ENCODE measurements around the gene ZNRF3. TPM values are rescaled to one million over a fixed set of nuclear protein-coding genes. Genes with fewer than 3 reads are reported as not detected.
"Not testable (repeated sequence)": the region's sequence is repeated elsewhere in the genome, so short reads cannot be mapped to it uniquely, and the experiment has no call there.

The ZNRF3 gene
- total RNA-seq, 1 donor from 2014 or later: 2.0 TPM

DNA sequence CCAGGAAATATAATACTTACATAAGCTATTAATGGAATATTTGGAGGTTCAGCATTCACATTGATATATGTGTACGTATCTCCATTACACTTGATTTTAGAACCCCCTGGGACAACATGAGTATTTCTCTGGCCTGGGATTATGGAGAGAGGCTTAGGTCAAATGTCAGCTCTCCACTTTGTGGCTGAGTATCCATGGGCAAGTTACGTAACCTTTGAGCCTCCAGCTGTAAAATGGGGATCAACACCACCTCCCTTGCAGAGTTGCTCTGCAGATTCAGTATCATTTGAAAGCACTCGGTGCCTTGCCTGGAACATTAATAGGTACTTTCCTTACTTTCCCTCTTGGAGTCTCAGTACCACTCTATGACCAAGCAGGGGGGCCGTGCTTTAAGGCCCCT lies 145.1 kb downstream of the ZNRF3 start:
- Mint-ChIP-seq H3K9me3 (no peaks in the 10 kb centered on the region), H3K36me3 (ENCODE audit: low read depth) (no peaks in the 10 kb centered on the region), H3K4me1 (peaks cover 6% of the 10 kb centered on the region), H3K27me3 (peaks cover 66% of the 10 kb centered on the region), H3K4me3 (no peak overlapping the region), H3K27ac (no peak overlapping the region)
- intact Hi-C loops (cut with micrococcal nuclease): no loop called here
- DNase-seq: no peak

DNA sequence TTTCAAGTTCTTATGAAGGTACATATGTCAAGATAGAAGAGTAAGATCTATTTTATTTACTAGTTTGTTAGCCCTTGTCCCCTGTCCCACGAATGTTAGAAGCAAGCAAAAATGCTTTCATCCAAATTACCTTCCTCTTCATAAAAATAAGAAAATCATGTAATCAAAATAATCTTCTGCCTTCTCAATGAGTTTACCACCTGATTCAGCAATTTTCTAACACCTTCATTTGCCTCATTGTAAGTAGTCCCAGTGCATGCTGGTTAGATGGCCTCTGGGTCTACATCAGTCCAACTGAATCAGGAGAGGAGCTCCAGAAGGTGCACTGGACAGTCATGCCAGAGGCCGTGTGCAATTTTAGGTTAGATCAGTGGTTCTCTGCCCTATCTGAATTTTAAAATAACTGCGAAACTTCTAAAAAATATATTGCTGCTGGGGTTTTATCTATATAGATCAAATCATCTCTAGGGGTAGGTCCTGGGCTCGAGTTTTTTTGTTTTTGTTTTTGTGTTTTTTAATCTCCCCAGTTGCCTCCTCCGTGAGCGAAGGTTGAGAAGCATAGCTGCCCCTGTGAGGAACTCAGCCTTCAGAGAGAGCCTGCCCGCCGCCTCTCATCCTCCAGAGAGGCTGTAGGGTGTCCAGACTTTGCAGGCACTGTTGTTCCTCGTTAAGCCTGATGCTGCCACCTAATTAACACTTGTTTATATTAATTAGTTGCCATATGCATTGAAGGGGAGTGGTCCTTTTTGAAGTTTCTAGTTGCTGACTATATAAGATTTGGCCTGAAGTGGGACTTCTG lies 146.0 kb downstream of the ZNRF3 start:
- no peak for DNase-seq
- intact Hi-C loops (cut with micrococcal nuclease): no loop called here
- H3K36me3 Mint-ChIP-seq (ENCODE audit: low read depth): no peaks in the 10 kb centered on the region
- H3K27me3 Mint-ChIP-seq: peaks cover 65% of the 10 kb centered on the region
- H3K4me1 Mint-ChIP-seq: peaks cover 6% of the 10 kb centered on the region
- no peak overlapping the region for H3K4me3 Mint-ChIP-seq
- H3K9me3 Mint-ChIP-seq: no peaks in the 10 kb centered on the region
- H3K27ac Mint-ChIP-seq: no peak overlapping the region

DNA sequence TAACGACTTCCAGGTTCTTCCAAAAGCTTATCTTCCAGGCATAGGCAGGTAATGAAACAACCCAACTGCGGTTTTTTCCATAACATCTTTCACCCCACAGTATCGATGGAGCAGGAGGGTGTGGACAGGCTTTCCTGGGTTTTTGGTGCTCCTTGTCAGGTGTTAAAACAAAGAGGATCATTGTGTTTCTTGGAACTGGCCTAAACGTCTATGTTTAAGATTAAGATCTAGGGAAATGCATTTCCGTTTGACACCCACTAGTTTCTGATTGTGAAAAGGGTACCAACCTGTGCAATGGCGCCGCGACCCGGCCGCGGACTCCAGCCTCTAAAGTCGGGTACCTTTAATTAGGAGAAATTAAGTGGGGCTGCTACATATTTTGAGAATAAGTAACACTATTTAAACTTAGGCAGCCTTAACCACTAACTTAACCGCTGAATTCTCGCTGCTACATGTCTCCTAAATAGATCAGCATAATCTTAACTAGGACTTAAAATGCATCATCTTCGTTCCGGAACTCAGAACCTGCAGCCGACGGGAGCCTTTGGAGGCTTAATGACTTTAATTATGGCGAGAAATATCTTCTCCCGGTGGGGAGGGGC lies 146.7 kb downstream of the ZNRF3 start:
- no peak overlapping the region for H3K27ac Mint-ChIP-seq

GRCh38 chr22:29030618-29031226 lies 147.3 kb downstream of the ZNRF3 start:
- Mint-ChIP-seq H3K27me3 (peaks cover 66% of the 10 kb centered on the region), H3K36me3 (ENCODE audit: low read depth) (no peaks in the 10 kb centered on the region), H3K27ac (no peak overlapping the region), H3K4me3 (peak overlapping the region; percentile 17), H3K9me3 (no peaks in the 10 kb centered on the region), H3K4me1 (peaks cover 6% of the 10 kb centered on the region)
- intact Hi-C loops (cut with micrococcal nuclease): no loop called here
- DNase-seq: no peak

More for the DNA sequence above, 146.7 kb downstream of the ZNRF3 start:
- no peaks in the 10 kb centered on the region for H3K36me3 Mint-ChIP-seq (ENCODE audit: low read depth)
- no peaks in the 10 kb centered on the region for H3K9me3 Mint-ChIP-seq
- peaks cover 68% of the 10 kb centered on the region for H3K27me3 Mint-ChIP-seq
- no peak for DNase-seq
- intact Hi-C loops (cut with micrococcal nuclease): no loop called here
- peaks cover 6% of the 10 kb centered on the region for H3K4me1 Mint-ChIP-seq
- peak overlapping the region; percentile 17 for H3K4me3 Mint-ChIP-seq

DNA sequence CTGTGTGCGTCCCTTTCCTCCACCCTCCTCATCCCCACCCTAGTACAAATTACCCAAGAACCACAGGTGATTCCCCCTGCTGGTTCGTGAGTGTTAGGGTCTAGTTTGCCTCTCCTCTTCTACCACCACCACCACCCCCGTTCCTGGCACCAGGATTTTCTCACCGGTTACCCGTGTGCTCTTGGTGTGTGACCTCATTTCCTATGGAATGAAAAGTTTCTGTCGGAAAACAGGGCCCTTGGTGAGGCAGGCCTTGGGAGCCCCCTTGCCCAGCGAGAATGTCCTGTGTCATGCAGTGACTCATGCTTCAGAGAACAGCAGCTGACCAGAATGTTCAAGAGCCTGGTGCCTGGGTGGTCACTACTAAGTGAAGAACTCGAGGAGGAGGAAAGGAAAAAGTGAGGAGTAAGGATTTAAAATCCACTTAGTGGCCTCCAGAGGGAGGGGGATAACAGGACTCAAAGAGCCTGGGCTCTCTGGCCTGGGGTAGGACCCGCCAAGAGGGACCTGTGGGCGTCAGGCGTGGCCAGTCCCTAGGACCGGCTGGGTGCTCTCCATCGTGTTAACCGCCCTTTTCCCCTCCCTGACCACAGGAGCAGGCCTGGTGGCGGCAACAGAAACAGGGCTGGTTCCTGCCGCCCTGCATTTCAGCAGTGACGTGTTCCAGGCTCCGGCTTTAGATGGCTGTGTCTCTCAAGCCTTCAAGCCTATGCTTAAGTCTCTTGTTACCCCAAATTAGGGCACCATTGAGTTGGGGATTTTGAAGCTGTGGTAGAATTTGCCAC lies 148.0 kb downstream of the ZNRF3 start:
- H3K9me3 Mint-ChIP-seq: no peaks in the 10 kb centered on the region
- intact Hi-C loops (cut with micrococcal nuclease): no loop called here
- H3K27ac Mint-ChIP-seq: no peak overlapping the region
- peaks cover 6% of the 10 kb centered on the region for H3K4me1 Mint-ChIP-seq
- H3K36me3 Mint-ChIP-seq (ENCODE audit: low read depth): no peaks in the 10 kb centered on the region
- H3K4me3 Mint-ChIP-seq: no peak overlapping the region
- DNase-seq: no peak
- peaks cover 62% of the 10 kb centered on the region for H3K27me3 Mint-ChIP-seq

GRCh38 chr22:29032014-29032475 lies 148.7 kb downstream of the ZNRF3 start:
- Mint-ChIP-seq H3K27ac (no peak overlapping the region), H3K27me3 (peaks cover 60% of the 10 kb centered on the region), H3K36me3 (ENCODE audit: low read depth) (no peaks in the 10 kb centered on the region), H3K9me3 (no peaks in the 10 kb centered on the region), H3K4me1 (peaks cover 6% of the 10 kb centered on the region), H3K4me3 (no peak overlapping the region)
- intact Hi-C loops (cut with micrococcal nuclease): no loop called here
- no peak for DNase-seq

GRCh38 chr22:29032584-29032983 lies 149.2 kb downstream of the ZNRF3 start:
- Mint-ChIP-seq H3K9me3 (no peaks in the 10 kb centered on the region), H3K27ac (no peak overlapping the region), H3K4me3 (no peak overlapping the region), H3K36me3 (ENCODE audit: low read depth) (no peaks in the 10 kb centered on the region), H3K4me1 (peaks cover 6% of the 10 kb centered on the region), H3K27me3 (peaks cover 58% of the 10 kb centered on the region)
- no peak for DNase-seq
- intact Hi-C loops (cut with micrococcal nuclease): no loop called here

DNA sequence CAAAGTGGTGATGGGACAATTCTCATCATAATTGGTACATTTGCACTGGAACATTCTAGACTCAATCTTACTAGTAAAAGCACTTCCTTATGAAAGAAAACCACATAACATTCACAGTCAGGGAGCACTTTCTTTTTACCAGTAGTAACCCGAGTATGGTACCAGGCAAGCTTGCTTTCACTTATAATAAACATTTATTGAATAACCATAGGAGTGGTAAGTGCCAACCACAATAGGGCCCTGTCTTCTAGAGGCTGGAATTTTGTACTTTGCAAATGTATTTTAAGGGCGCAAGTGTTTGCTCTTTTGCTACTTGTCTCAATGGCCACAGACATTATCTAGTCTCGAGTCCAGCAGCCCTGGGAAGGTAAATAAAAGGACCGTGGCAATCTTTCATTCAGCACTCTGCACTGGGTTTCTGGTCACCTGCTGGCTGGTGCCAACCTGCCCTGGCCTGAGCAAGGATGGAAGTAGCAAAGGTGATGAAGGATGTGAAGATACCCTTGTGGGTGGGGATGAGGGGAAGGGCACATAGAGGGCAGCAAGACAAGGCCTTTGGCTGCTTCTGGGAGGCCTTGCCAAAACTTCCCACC lies 154.1 kb downstream of the ZNRF3 start:
- Mint-ChIP-seq H3K9me3 (no peaks in the 10 kb centered on the region), H3K4me1 (no peaks in the 10 kb centered on the region), H3K36me3 (ENCODE audit: low read depth) (no peaks in the 10 kb centered on the region), H3K27me3 (peaks cover 32% of the 10 kb centered on the region), H3K4me3 (no peak overlapping the region), H3K27ac (no peak overlapping the region)
- no peak for DNase-seq
- intact Hi-C loops (cut with micrococcal nuclease): no loop called here

- no peaks in the 10 kb centered on the region for H3K36me3 Mint-ChIP-seq (ENCODE audit: low read depth)
- no peak overlapping the region for H3K27ac Mint-ChIP-seq
- peaks cover 29% of the 10 kb centered on the region for H3K27me3 Mint-ChIP-seq
- DNase-seq: no peak
- H3K4me1 Mint-ChIP-seq: no peaks in the 10 kb centered on the region
- no peaks in the 10 kb centered on the region for H3K9me3 Mint-ChIP-seq
- intact Hi-C loops (cut with micrococcal nuclease): no loop called here
- no peak overlapping the region for H3K4me3 Mint-ChIP-seq
Measured at GRCh38 chr22:29039148-29039547, 155.8 kb downstream of the ZNRF3 start.

- not testable (repeated sequence) for DNase-seq; H3K9me3 Mint-ChIP-seq; H3K4me3 Mint-ChIP-seq; H3K4me1 Mint-ChIP-seq; H3K36me3 Mint-ChIP-seq (ENCODE audit: low read depth); H3K27ac Mint-ChIP-seq
- H3K27me3 Mint-ChIP-seq: peaks cover 24% of the 10 kb centered on the region
- intact Hi-C loops (cut with micrococcal nuclease): loop anchor here (1.0 kb wide), 2 partner anchors 184 to 439 kb away; no protein-coding TSS in a partner anchor
Measured at GRCh38 chr22:29039684-29040083, 156.3 kb downstream of the ZNRF3 start.

- intact Hi-C loops (cut with micrococcal nuclease): loop anchor here (1.0 kb wide), 2 partner anchors 185 to 440 kb away; no protein-coding TSS in a partner anchor
- Mint-ChIP-seq H3K4me1 (no peaks in the 10 kb centered on the region), H3K36me3 (ENCODE audit: low read depth) (no peaks in the 10 kb centered on the region), H3K9me3 (no peaks in the 10 kb centered on the region), H3K27ac (no peak overlapping the region), H3K27me3 (peaks cover 22% of the 10 kb centered on the region), H3K4me3 (no peak overlapping the region)
- DNase-seq: peak; percentile 88
Measured at GRCh38 chr22:29040385-29041275, 157.3 kb downstream of the ZNRF3 start.

- intact Hi-C loops (cut with micrococcal nuclease): no loop called here
- Mint-ChIP-seq H3K36me3 (ENCODE audit: low read depth) (no peaks in the 10 kb centered on the region), H3K9me3 (no peaks in the 10 kb centered on the region), H3K27me3 (peaks cover 22% of the 10 kb centered on the region), H3K4me1 (no peaks in the 10 kb centered on the region), H3K27ac (no peak overlapping the region), H3K4me3 (no peak overlapping the region)
- DNase-seq: no peak
Measured at GRCh38 chr22:29041408-29041807, 158.0 kb downstream of the ZNRF3 start.

Data from activated CD4-positive, alpha-beta T cell treated with anti-CD3 and anti-CD28 coated beads, Interleukin-2, amount 10 ng/mL, durations not matched to agents 24 days and 14 days (primary cell).